Measurements from ENCODE around the gene SLC5A6.

Gene SLC5A6

GRCh38 chr2:27211943-27212625 lies at the start of gene SLC5A6, which contains the start of gene ATRAID:
SLC5A6 (minus strand) TSS chr2:27212268; CDS start chr2:27207650, 4,618 bp downstream.
ATRAID (plus strand) TSS chr2:27212041; CDS start chr2:27212369, 328 bp downstream.
- Mint-ChIP-seq H3K27ac (peak within 1 kb of the TSS; percentile 100), H3K4me3 (peak within 1 kb of the TSS; percentile 98), H3K27me3 (ENCODE audit: low read depth) (no peaks in the 10 kb centered on the region), H3K36me3 (ENCODE audit: low read depth) (peaks cover 21% of the 10 kb centered on the region), H3K4me1 (ENCODE audit: low read depth) (peaks cover 38% of the 10 kb centered on the region), H3K9me3 (no peaks in the 10 kb centered on the region)

DNA sequence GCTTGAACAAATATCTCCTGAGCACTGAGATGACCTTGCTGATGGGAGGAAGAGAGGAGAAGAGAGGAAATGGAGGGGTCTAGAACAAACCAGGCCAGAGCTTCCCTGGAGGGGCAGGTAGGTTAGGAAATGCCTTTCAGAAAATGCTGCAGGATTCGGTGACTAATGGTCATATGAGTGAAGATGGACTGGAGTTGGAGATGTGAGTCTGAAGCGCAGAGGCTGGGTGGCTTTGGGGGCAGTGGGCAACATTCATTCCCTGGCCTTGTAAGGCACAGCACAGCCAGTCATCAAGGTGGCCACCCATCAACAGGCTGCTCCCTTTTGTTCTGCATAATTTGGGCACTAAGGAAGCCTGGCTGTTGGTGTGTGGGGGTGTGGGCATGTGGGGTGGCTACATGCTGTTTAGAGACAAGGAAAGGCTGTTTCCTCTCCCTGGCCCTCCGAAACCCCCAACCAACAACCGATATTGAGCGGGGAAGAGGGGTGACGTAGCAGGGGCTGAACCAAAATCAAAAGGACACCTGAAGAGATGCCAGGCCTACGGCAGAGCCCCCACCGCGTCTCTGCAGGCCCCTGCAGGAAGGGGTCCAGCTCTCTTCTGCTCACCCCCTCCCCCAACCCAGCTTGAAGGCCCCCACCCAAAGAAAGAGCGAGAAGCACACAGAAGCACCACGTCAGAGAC lies 49.3 kb upstream of the SLC5A6 start:
- H3K36me3 Mint-ChIP-seq (ENCODE audit: low read depth): no peaks in the 10 kb centered on the region
- H3K4me1 Mint-ChIP-seq (ENCODE audit: low read depth): peaks cover 22% of the 10 kb centered on the region
- no peaks in the 10 kb centered on the region for H3K9me3 Mint-ChIP-seq
- peak overlapping the region; percentile 66 for H3K4me3 Mint-ChIP-seq
- H3K27me3 Mint-ChIP-seq (ENCODE audit: low read depth): peaks cover 46% of the 10 kb centered on the region
- H3K27ac Mint-ChIP-seq: no peak overlapping the region

DNA sequence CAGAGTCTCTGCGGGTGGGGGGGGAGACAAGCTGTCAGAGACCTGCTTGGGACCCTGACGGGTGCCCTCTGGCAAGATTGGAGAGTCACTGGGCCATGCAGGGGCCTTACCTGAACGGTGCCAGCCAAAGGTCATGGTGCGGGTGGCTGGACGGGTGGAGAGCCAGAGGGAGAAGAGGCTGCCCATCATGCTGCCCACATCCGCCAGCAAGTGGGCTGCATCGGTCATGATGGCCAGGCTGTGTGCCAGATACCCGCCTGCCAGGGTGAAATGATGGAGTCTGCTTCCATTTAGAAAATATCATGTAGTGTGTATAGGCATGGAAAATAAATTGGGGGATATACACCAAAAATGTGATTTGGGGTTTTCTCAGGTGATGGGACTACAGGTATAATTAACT lies 46.0 kb upstream of the SLC5A6 start:
- Mint-ChIP-seq H3K4me3 (no peak overlapping the region), H3K27me3 (ENCODE audit: low read depth) (peaks cover 50% of the 10 kb centered on the region), H3K27ac (no peak overlapping the region), H3K4me1 (ENCODE audit: low read depth) (peaks cover 8% of the 10 kb centered on the region), H3K9me3 (no peaks in the 10 kb centered on the region), H3K36me3 (ENCODE audit: low read depth) (no peaks in the 10 kb centered on the region)

DNA sequence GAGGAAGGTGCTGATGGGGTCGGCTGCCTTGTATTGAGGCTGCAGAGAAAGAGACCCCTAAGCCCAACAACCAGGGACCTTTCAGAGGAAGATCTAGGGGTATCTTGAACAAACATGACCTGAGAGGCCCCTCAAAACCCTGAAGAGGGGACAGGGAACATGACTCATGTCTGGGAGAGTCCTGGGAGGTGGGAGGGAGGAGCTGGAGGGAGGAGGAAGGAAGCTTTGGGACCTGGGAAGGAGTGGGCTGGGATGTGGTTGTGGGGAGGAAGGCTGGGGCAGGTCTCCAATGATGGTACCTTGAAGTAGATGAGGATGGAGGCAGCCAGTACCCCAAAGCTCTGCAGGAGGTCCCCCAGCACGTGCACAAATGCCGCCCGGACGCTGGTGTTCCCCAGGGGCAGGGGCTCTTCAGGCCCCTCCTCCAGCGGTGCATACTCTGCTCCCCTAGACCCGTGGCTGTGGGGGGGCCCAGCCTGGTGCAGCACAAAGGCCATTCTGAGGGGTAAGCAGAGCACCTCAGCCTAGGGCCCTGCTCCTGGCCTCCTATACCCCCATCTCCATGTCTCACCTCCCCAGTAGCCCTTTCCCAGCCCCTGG lies 44.9 kb upstream of the SLC5A6 start:
- H3K36me3 Mint-ChIP-seq (ENCODE audit: low read depth): no peaks in the 10 kb centered on the region
- H3K27ac Mint-ChIP-seq: no peak overlapping the region

DNA sequence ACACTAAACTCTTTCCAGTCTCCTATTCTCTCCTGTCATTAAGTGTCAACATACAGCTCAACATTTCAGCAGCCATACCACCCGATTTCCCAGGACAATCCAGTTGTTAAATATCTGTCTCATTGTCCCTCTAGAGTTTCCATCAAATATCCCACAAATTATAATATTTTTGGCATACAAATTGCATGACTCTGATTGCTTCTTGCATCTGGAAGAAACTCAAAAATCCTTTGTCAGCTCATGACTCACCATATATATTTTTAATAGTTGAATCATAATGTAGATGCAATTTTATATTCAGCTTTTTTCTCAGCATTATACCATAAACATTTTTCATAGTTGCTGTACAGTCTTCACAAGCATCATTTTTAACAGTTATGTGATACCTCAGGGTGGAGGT lies 43.6 kb upstream of the SLC5A6 start:
- Mint-ChIP-seq H3K9me3 (no peaks in the 10 kb centered on the region), H3K4me1 (ENCODE audit: low read depth) (no peaks in the 10 kb centered on the region), H3K27me3 (ENCODE audit: low read depth) (peaks cover 41% of the 10 kb centered on the region), H3K36me3 (ENCODE audit: low read depth) (no peaks in the 10 kb centered on the region), H3K4me3 (no peak overlapping the region), H3K27ac (no peak overlapping the region)

More for the DNA sequence above, 44.9 kb upstream of the SLC5A6 start:
- H3K4me3 Mint-ChIP-seq: no peak overlapping the region
- H3K27me3 Mint-ChIP-seq (ENCODE audit: low read depth): peaks cover 50% of the 10 kb centered on the region
- H3K4me1 Mint-ChIP-seq (ENCODE audit: low read depth): peaks cover 8% of the 10 kb centered on the region
- no peaks in the 10 kb centered on the region for H3K9me3 Mint-ChIP-seq

DNA sequence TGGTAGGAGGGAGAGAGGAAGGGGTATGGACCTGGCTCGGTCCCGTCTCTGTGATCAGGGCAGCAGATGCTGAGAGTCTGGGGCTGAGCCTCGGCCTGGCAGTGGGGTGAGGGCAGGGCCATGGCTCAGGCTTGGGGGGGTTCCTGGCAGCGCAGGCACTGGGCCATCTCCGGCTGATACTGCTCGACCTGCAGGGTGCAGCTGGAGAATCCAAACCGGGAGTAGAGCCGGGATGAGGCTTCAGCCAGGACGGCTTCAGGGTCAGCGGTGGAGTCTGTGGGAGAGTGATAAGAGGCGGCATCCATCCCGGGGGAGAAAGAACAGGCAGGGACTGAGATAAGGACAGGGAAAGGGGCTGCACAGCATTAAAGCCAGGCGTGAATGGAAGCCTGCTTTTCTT lies 43.1 kb upstream of the SLC5A6 start:
- no peak overlapping the region for H3K4me3 Mint-ChIP-seq
- no peak overlapping the region for H3K27ac Mint-ChIP-seq
- peaks cover 36% of the 10 kb centered on the region for H3K27me3 Mint-ChIP-seq (ENCODE audit: low read depth)
- no peaks in the 10 kb centered on the region for H3K4me1 Mint-ChIP-seq (ENCODE audit: low read depth)
- H3K9me3 Mint-ChIP-seq: no peaks in the 10 kb centered on the region
- no peaks in the 10 kb centered on the region for H3K36me3 Mint-ChIP-seq (ENCODE audit: low read depth)

DNA sequence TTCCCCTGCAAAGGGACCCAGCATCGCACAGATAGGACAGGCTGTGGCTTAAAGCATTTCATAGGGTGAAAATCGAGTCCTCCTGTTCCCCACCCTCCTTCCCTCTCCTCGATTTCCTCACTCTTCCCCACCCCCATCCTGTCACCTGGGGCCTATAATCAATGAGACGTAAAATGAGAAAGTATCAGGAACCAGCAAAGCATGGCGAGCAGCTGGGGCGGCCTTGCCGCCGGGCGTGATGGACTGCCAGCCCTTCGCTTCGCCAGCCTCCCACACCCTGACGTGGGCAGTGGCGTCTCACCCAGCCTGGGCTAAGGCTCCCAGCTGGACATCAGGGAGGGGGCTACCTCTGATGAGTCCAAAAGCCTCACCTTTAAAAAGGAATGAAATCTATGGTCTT lies 39.7 kb upstream of the SLC5A6 start:
- Mint-ChIP-seq H3K4me1 (ENCODE audit: low read depth) (peaks cover 2% of the 10 kb centered on the region), H3K4me3 (no peak overlapping the region), H3K36me3 (ENCODE audit: low read depth) (no peaks in the 10 kb centered on the region), H3K27ac (no peak overlapping the region), H3K27me3 (ENCODE audit: low read depth) (peaks cover 29% of the 10 kb centered on the region), H3K9me3 (no peaks in the 10 kb centered on the region)

DNA sequence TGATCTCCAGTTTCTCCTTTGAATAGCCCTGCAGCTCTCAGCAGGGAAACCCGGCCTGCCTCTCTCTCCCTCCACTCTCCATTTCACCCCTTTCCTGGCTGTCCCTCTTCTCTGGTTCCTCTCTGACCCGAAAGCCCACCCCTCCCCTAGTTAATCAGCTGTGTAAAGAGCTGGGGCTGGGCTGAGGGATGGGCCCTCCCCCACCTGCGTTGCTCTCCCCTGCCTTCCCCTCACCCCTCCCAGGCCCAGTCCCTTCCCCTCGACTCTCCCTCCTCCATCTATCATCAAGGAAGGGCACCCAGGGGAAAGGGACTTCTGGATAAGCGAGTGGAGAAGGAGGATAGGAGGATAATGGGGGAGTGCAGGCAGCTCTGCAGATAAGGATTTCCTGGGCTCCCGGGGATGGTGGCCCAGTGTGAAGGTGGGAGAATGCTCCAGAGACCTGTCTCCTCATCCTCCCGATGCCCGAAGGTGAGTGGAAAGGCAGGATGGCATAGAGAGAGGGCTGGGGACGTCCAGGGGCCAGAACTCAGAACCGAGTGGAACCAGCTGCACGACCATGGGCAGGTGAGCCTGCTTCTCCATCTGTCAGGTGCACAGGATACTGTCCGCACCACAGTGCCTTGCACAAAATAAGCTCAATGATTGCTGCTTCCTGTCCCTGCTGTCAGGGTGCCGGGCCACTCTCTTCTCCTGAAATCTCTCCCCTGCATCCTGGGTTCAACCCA lies 38.7 kb upstream of the SLC5A6 start:
- Mint-ChIP-seq H3K27me3 (ENCODE audit: low read depth) (peaks cover 26% of the 10 kb centered on the region), H3K4me1 (ENCODE audit: low read depth) (peaks cover 2% of the 10 kb centered on the region), H3K36me3 (ENCODE audit: low read depth) (no peaks in the 10 kb centered on the region), H3K27ac (no peak overlapping the region), H3K4me3 (no peak overlapping the region), H3K9me3 (no peaks in the 10 kb centered on the region)

GRCh38 chr2:27249891-27250651 lies 38.0 kb upstream of the SLC5A6 start:
- H3K9me3 Mint-ChIP-seq: no peaks in the 10 kb centered on the region
- no peak overlapping the region for H3K27ac Mint-ChIP-seq
- H3K27me3 Mint-ChIP-seq (ENCODE audit: low read depth): peaks cover 19% of the 10 kb centered on the region
- H3K4me1 Mint-ChIP-seq (ENCODE audit: low read depth): peaks cover 2% of the 10 kb centered on the region
- no peaks in the 10 kb centered on the region for H3K36me3 Mint-ChIP-seq (ENCODE audit: low read depth)
- H3K4me3 Mint-ChIP-seq: no peak overlapping the region

DNA sequence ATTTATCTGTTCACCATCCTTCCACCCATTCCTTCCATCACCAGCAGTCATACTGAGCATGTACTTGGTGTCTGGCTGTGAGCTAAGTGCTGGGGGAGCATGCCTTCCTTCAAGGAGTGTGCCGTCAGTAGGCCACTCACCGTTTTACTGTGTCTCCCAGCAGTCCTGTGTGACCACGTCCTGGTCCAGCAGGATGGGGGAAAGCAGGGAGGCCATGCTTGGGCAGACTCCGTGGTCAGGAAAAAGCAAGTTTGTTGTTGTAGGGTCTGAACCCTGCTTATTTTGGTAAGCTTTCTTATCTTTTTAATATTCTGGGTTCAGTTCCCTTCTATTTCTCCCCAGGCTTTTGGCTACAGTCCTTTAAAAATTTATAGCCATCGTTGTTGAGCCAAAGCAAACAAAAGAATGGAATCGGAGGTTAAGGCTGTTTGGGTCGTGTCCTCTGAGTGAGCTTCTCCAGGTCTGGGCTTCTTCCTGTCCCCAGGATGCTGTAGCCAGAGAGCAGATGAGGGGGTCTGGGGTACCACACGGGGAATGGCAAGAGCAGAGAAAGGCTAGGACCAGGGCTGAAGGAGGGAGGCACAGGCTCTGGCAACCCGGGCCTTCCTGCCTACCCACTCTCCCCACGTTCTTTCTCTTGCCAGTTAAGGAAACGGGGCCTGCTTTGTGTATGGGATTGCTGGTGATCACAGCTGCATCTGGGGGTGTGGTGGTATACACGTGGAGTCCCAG lies 37.3 kb upstream of the SLC5A6 start:
- Mint-ChIP-seq H3K4me1 (ENCODE audit: low read depth) (peaks cover 2% of the 10 kb centered on the region), H3K36me3 (ENCODE audit: low read depth) (no peaks in the 10 kb centered on the region), H3K9me3 (no peaks in the 10 kb centered on the region), H3K27me3 (ENCODE audit: low read depth) (peaks cover 12% of the 10 kb centered on the region), H3K4me3 (no peak overlapping the region), H3K27ac (no peak overlapping the region)

GRCh38 chr2:27247893-27248292 lies 35.8 kb upstream of the SLC5A6 start:
- Mint-ChIP-seq H3K4me1 (ENCODE audit: low read depth) (peaks cover 2% of the 10 kb centered on the region), H3K27ac (no peak overlapping the region), H3K27me3 (ENCODE audit: low read depth) (peaks cover 11% of the 10 kb centered on the region), H3K4me3 (no peak overlapping the region), H3K36me3 (ENCODE audit: low read depth) (peaks cover 9% of the 10 kb centered on the region), H3K9me3 (no peaks in the 10 kb centered on the region)

- Mint-ChIP-seq H3K4me1 (ENCODE audit: low read depth) (peaks cover 2% of the 10 kb centered on the region), H3K4me3 (no peak overlapping the region), H3K27ac (no peak overlapping the region), H3K36me3 (ENCODE audit: low read depth) (peaks cover 12% of the 10 kb centered on the region), H3K9me3 (no peaks in the 10 kb centered on the region), H3K27me3 (ENCODE audit: low read depth) (peaks cover 7% of the 10 kb centered on the region)
Measured at GRCh38 chr2:27245626-27246025, 33.6 kb upstream of the SLC5A6 start.

DNA sequence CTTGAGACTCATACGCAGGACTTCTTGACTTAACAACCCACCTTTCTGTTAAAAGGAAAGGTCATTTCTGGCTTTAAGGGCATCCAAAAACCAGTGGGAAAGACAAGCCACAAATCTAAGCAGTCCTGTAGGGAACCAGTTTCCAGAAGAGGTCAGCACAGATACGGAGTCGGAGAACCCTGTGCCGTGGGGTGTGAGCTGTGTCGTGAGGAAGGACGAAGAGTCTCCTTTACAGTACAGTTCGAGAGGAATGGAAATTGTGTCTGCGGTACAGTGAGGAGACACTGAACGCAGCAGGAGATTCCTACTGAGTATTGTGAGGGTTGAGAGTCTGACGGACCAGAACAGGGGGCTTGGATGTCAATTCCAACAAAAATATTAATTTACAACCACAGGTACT lies 33.0 kb upstream of the SLC5A6 start:
- H3K27me3 Mint-ChIP-seq (ENCODE audit: low read depth): peaks cover 7% of the 10 kb centered on the region
- H3K9me3 Mint-ChIP-seq: no peaks in the 10 kb centered on the region
- H3K4me3 Mint-ChIP-seq: no peak overlapping the region
- peaks cover 17% of the 10 kb centered on the region for H3K36me3 Mint-ChIP-seq (ENCODE audit: low read depth)
- peak overlapping the region; percentile 29 for H3K27ac Mint-ChIP-seq
- H3K4me1 Mint-ChIP-seq (ENCODE audit: low read depth): peaks cover 2% of the 10 kb centered on the region
